Fibroblast of peridontal ligament (primary cell): ENCODE data around the gene MOGAT3.
"Not testable (repeated sequence)": the region's sequence is repeated elsewhere in the genome, so short reads cannot be mapped to it uniquely, and the experiment has no call there.

Source experiments
- DNase-seq: peaks from one replicate; pipeline ENCODE4 v3.0.0-alpha.2; 2010; ENCODE audit errors: extremely low read depth

The MOGAT3 gene

DNA sequence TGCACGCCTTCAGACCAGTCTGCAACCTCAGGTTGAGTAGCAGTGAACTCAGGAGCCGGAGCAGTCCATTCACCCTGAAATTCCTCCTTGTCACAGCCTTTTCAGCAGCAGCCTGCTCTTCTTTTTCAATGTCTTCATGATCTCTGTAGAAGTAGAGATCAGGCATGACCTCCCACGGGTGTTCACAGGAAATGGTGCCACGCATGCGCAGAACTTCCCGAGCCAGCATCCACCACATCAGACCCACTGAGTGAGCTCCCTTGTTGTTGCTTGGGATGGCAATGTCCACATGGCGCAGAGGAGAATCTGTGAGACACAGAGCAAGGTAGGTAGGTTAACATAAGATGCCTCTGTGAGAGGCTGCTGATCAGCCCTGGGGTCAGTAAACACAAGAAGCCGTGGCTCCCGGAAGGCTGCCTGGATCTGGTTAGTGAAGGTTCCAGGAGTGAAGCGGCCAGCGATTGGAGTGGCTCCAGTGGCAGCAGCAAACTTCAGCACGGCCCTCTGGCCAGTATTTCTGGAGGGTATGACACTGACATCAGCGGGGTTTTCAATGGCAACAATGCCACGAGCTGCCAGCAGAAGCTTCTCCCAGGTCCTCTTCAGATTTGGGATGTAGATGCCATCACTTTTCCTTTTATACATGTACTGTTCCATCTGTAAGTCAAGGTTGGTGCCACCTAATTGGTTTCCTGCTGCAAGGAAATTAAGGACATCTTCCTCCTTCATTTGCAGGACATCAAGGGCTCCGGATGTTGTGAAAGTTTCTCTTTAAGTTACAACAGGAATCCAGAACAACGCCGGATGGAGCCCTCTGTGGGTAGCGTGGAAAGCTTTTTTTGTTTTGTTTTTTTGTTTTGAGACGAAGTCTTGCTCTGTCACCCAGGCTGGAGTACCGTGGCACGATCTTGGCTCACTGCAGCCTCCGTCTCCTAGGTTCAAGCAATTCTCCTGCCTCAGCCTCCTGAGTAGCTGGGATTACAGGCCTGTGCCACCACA, 3.2 kb upstream of the MOGAT3 start:
- DNase-seq: not testable (repeated sequence)

DNA sequence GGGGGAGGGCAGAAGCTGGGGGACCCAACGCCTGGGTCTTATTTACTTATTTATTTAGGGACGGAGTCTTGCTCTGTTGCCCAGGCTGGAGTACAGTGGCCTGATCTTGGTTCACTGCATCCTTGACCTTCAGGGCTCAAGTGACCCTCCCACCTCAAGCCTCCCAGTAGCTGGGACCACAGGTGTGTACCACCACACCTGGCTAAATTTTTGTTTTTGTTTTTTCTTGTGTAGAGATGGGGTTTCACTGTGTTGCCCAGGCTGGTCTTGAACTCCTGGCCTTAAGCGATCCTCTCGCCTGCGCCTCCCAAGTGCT, 1.7 kb upstream of the MOGAT3 start:
- no peak for DNase-seq

DNA sequence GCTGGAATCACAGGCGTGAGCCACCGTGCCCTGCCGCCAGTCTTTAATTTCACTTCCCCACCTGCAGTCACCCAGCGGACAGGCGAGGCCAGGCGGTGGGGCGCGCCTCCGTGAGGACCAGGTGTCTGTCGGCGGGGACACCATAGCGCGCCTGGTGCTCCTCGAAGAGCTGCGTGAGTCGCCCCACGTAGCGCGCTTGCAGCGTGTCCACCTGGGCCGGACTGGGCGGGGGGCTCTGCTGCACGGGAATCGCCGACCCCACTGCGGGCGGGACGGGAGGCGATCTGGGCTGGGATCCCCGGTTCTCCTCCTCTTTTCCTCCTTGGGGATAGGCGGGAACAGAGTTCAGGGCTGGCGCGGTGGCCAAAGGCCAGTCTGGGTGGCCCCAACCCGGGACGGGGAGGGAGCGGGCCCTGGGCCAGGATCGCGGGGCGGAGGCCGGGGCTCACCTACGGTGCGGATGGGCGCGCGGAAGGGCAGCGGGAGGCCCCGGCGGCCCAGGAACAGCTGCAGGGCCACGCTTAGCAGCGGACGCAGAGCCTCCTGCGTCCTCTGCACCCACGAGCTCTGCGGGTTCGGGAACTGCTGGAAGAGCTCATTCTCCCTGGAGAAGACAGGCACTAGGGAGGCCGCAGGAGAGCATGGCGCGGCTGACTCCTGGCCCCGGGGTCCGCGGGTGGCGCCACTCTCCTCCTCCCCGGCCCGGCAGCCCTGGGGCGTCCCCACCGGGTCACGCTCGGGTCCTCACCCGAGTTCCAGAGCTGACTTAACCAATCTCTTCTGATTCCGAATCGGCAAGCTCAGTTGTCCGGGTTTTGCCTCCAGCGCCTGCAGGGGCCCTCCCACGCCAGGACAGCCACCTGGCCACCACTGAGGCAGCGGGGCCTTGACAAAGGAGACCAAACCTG, 1.1 kb upstream of the MOGAT3 start:
- no peak for DNase-seq

DNA sequence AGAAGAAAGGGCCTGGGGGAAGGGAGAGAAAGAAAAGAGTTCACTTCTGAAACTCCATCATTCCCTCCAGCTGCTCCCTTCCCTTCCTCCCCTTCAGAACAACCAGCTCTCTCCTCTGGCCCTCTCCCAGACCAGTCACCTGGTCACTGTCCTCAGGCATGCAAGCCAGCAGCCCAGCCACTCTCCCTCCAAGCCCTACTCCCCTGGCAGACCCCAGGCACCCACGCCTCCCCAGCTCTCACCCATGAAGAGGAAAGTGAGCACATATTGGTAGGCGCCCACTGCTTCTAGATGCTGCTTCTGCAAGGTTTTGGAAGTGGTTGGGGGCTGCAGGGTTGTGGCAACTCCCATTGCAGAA, 353 bp downstream of the MOGAT3 start:
- DNase-seq: no peak

DNA sequence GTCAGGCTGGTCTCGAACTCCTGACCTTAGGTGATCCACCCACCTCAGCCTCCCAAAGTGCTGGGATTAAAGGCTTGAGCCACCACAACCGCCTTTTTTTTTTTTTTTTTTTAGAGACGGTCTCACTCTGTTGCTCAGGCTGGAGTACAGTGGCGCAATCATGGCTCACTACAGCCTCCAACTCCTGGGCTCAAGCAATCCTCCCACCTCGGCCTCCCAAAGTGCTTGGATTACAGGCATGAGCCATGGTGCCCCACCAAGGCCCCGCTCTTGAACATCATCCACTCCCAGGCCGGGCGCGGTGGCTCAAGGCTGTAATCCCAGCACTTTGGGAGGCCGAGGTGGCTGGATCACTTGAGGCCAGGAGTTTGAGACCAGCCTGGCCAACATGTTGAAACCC, 1.3 kb downstream of the MOGAT3 start:
- not testable (repeated sequence) for DNase-seq

DNA sequence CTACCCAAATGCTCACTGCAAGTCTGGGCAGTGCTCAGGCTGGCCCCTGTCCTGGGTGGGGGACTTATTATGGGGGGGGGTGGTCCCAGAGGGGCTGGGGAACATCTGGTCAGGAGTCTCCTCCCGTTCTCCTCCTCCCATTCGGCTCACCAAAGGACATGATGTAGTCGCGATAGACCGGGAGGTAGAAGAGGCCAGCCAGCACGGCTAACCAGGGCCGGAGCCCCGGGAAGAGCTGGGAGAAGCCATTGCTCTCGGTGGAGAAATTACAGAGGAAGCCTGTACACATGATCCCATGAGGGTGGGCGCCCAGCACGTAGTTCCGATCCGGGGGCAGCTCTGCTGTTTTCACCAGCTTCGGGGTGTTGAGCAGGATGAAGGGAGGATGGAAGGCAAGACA, 2.4 kb downstream of the MOGAT3 start:
- no peak for DNase-seq

DNA sequence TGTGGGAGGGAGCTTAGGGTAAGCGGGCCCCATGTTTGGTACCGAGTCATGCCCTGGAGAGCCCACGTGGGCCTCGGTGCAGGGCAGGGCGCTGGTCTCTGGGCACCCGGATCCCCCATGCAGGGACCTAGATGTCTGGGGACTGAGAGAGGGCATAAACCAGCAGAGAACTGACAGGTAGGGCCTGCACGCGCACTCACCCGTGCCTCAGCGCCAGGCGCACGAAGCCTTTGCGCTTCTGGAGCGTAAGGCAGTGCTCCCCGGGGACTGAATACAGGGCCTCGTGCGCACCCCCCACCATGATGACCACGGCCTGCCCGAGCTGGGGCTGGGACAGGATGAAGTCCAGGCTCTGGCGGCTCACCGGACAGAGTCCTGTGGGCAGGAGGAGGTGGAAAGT, 2.8 kb downstream of the MOGAT3 start:
- DNase-seq: no peak

DNA sequence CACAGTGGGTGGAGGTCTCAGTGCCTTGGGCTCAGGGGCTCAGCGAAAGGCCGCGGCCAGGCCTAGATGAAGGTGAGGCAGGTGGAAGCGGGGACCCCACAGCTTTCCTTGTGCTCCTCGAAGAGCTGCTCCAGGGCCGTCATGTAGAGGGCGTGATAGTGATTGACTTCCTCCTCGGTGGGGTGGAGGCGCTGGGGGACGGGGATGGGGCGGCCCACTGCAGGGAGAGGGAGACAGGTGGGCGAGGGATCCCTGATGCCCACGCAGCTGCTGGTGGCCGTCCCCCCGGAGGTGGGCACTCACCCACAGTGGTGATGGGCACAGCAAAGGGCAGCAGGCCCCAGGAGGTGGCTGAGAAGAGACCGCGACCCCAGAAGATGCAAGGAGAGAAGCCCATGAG, 5.0 kb downstream of the MOGAT3 start:
- no peak for DNase-seq

DNA sequence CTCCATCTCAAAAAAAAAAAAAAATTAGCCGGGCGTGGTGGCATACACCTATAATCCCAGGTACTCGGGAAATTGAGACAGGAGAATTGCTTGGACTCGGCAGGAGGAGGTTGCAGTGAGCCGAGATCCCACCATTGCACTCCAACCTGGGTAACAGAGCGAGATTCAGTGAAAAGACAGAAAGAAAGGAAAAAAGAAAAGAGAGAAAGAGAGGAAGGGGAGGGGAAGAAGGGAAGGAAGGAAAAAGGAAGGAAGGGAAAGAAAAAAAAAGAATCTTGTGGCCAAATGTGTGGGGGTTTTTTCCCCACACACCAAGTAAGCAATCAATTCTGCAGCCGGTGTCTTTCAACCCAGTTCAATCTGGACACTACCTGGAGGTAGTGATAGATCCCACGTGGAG, 11.7 kb downstream of the MOGAT3 start:
- no peak for DNase-seq

DNA sequence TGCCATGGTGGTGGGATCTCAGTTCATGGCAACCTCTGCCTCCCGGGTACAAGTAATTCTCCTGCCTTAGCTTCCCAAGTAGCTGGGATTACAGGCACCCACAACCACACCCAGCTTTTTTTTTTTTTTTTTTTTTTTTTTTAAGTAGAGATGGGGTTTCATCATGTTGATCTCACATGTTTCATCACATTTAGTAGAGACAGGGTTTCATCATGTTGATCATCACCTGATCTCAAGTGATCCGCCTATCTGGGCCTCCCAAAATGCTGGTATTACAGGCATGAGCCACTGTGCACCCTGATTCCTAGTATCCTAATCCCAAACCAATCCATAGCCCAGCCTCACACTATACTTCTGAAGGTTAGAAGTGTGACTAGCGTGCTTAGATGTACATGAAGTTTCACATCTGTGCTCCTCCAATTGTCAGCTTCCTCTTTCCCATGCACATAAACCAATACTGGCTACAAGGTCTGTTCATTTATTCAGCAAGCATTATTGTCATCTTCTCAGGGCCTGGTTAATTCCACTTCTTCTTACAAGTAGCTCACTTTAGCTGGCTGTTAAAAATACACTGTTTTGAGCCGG, 13.9 kb downstream of the MOGAT3 start:
- no peak for DNase-seq

DNA sequence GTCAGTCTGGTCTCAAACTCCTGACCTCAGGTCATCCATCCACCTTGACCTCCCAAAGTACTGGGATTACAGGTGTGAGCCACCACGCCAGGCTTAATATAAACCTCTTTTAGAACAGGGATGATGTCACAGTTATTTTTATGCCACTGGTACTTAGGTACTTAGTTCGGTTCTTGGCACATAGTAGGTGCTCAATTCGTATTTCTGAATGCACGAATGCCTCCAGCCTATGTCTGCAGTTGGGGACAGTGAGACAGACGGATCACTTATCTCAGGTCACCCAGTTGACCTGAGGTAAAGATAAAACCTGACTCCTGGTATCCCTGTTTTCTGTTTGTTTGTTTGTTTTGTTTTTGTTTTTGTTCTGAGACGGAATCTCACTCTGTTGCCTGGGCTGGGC, 14.6 kb downstream of the MOGAT3 start:
- DNase-seq: no peak

DNA sequence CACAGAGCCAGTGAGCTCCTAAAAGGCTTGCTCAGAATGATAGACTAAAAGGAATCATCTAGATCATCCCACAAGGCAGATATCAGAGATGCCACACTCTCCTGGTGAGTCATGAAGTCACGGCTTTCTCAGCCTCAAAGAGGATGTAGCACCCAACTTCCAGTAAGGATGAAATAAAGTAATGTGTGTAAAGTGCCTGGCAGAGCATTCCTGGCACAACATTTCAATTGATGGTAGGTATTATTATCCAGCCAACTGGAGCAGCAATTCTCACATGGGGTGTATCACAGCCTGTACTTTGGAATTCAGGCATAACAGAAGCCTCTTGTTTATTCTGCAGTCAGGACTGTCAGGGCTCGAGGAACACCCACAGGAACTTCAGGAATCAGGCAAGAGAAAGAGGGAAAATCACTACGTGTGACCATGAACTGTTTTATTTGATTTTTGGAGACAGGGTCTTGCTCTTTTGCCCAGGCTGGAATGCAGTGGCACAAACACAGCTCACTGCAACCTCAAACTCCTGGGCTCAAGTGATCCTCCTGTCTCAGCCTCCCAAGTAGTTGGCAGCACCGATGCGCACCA, 15.5 kb downstream of the MOGAT3 start:
- DNase-seq: peak; percentile 13

DNA sequence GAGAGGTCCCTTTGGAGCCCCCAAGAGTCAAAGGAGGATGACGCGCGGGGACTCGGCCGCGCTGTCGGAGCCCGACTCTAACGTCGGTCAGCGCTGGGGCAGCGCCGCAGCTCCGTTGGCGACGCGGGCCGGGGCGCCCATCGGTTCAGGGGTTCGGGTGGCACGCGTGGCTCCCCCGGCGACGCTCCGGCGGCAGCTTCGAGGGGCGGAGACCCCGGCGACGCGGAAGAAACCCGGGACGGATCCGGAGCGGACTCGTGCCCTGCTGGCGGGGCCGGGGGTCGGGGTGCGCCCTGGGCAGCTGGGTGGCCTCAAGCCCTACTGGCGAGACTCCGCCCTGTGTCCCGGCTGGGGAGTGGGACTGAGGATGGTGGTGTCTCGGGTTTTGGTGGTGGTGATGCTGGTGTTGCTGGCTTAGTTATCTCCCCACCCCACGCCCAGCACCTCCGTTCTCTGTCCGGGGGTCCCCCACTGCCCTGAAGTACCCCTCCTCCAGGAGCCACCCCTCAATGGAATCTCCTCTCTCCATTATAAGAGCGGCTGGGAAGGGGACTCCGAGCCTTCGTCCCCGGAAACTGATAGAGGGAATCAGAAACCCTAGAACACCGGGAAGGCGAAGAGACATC, 20.6 kb downstream of the MOGAT3 start, which contains the start of gene NAT16:
NAT16 (minus strand) TSS at position 164 of the 626 bp plus-strand sequence. CDS start 5,486 bp downstream, outside the sequence.
- DNase-seq: no peak

DNA sequence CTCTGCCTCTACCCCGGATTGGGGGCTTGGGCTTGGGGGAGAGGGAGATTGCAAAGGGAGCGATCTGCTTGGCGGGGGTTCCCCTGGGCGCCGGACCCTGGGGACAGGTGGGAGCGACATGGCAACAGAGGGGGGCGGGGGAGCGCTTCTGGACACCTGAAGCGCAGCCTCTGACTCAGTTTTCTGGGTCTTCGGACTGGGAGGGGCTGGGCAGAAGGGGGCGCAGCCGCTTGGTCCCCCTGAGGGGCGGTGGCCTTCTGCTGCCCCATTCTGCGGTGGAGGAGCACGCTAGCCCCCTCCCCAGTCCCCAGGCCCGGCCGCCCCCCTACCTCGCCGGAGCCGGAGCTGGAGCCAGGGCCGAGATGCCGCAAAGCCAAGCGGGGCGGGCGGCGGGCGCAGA, 21.1 kb downstream of the MOGAT3 start:
- no peak for DNase-seq

DNA sequence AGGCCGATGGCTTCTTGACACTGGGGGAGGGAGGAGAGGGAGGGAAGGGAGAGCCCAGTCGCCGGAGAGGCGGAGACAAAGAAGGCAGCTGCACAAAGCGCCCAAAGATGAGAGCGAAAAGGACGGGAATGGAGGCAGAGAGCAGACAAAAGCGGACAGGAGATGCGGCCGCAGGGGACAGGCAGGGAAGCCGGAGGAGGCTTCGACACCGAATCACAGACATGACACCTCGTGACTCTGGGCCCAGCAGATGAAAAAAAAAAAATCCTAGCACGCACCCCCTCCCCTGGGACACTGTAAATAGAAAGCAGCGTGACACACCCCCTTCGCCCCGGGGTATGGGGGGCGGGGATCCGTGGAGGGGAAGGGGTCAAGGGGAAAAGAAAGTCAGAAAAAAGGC, 21.7 kb downstream of the MOGAT3 start:
- no peak for DNase-seq

DNA sequence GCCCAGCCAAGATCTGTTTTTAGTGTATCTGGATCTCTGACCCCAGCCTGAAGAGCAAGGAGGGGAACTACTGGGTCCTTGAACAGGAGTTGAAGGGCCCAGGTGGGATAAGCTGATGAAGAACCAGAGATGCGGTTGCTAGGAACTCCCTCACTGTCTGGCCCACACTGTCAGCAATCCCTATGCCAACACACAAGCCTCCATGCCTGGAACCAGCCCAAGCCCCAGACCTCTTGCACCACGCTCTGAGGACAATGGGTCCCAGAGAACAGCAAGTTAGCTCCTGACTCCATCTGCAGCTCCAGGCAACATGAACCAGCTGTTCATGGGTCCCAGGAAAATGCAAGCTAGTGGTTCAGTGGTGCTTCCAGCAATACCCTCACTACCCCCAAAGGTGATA, 23.2 kb downstream of the MOGAT3 start:
- DNase-seq: no peak

DNA sequence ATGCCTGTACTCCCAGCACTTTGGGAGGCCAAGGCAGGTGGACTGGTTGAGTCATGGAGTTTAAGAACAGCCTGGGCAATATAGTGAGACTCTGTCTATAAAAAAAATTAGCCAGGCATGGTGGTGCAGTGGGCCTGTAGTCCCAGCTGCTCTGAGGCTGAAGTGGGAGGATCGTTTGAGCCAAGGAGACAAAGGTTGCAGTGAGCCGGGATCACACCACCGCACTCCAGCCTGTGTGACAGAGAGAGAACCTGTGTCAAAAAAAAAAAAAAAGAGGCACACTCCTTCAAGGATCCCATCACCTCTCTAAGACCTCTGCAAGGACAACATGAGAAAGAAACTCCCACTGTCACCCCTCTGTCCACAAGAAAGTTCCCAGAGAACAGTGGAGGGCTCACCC, 25.2 kb downstream of the MOGAT3 start:
- DNase-seq: no peak

DNA sequence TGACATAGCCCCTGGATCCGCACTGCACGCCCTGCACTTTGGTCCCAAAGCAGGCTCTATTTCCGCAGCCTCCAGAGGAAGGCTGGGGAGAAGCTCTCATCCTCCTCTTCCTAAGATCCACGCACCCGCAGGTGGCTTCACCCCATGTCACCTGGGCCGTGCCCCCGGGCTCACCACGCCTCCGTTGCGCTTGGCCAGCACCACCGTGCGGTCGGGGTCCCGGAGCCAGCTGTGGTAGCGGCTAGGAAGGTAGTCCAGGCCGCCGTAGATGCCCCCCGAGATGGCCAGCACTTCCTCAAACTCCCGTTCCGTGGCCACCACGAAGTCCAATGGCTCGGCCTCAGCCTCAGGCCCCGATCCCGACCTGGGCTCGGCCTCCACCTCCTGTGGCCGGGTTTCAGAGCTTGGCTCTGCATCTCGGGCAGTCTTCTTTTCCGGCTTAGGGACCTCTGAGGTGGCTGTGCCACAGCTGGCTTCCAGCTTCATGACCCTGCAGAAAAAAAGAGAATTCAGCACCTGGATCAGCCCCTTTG, 26.4 kb downstream of the MOGAT3 start:
- DNase-seq: no peak

DNA sequence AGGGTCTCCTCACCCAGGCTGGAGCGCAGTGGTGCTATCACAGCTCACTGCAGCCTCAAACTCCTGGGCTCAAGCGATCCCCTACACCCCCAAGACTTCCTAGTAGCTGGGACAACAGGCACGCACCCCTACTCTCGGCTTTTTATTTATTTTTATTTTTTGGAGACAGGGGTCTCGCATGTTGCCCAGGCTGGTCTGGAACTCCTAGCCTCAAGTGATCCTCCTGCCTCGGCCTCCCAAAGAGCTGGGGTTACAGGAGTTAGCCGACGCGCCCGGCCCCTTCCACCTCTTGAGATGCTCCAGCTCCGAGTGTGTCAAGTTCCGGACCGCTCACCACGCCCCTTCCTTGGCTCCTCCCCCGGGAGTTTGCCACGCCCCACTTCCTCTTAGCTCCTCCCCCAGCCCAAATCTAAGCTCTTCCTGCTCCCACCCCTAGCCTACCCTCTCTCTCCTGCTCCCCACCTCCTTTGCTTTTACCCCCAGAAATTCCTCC, 27.0 kb downstream of the MOGAT3 start:
- DNase-seq: peak; percentile 15

DNA sequence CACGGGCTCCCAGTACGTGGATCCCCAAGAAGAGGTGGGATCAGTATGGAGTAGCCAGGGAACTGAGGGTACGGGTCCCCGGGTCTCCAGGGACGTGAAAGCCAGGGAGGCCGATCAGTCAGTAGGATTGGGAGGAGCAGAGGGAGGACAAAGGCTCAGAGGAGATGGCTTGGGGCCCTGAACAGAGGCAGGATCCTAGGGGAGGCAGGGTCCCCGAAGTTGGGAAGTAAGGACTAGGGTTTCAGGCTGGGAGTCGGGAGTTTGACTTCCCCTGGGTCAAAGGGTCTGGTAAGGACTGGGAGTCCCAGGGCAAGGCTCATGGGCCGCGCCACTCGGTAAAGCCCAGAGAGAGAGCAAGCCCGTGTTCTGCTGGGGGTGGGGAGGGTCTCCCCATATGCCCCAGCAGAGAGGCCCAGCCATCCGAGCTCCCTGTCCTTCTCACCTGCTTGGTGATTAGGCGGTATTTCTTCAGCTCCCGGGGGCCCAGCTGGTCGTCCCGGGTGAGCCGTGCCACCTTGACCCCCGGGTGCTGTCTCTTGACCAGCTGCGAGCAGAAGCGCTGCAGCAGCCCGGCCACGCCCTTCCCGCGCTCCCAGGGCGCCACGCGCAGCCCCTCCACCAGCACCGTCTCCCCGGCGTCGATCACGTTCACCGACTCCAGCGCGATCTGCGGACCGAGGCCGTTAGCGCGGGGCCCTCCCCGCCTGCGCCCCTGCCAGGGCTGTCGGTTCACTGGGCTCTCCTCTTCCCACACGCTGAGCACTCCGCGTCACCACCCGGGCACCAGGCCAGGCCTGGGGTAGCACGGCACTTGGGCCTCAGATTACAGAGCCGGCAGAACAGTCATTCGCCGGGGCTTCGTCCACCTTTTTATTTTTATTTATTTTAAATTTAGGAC, 27.7 kb downstream of the MOGAT3 start:
- peak; percentile 68 for DNase-seq
